ENCODE data around the gene CDKN1C.

The CDKN1C gene

DNA sequence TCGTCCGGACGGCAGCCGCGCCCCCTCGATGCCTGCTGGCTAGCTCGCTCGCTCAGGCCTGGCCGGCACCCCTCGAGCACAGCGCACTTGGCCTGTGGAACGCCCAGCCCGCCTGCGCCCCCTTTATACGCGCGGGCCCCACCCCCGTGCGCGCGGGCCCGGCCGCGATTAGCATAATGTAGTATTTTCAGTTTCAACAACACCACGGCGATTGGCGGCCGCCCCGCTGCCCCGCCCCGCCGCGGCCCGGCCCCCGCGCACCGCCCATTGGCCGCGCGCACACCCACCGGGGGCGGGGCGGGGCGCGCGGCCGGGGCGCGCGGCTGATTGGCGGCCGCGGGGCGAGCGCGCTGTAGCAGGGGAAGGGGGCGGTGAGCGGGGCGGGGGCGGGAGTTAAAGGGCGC is at the start of gene CDKN1C:
Gene CDKN1C, minus strand, starts transcription at position 98 of the 404 bp plus-strand sequence. CDS start 319 bp downstream, outside the sequence.
- TF ChIP-seq, protein P1, sequence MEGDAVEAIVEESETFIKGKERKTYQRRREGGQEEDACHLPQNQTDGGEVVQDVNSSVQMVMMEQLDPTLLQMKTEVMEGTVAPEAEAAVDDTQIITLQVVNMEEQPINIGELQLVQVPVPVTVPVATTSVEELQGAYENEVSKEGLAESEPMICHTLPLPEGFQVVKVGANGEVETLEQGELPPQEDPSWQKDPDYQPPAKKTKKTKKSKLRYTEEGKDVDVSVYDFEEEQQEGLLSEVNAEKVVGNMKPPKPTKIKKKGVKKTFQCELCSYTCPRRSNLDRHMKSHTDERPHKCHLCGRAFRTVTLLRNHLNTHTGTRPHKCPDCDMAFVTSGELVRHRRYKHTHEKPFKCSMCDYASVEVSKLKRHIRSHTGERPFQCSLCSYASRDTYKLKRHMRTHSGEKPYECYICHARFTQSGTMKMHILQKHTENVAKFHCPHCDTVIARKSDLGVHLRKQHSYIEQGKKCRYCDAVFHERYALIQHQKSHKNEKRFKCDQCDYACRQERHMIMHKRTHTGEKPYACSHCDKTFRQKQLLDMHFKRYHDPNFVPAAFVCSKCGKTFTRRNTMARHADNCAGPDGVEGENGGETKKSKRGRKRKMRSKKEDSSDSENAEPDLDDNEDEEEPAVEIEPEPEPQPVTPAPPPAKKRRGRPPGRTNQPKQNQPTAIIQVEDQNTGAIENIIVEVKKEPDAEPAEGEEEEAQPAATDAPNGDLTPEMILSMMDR (IDR thresholded peaks at IDR 0.05; ENCODE audit: insufficient read depth, low read depth, low read length, missing control alignments) = no peak
- peak; percentile 77 for DNase-seq (ENCODE audit: low read depth)
- peak within 1 kb of the TSS; percentile 49 for H3K4me3 ChIP-seq (ENCODE audit: low read length)

DNA sequence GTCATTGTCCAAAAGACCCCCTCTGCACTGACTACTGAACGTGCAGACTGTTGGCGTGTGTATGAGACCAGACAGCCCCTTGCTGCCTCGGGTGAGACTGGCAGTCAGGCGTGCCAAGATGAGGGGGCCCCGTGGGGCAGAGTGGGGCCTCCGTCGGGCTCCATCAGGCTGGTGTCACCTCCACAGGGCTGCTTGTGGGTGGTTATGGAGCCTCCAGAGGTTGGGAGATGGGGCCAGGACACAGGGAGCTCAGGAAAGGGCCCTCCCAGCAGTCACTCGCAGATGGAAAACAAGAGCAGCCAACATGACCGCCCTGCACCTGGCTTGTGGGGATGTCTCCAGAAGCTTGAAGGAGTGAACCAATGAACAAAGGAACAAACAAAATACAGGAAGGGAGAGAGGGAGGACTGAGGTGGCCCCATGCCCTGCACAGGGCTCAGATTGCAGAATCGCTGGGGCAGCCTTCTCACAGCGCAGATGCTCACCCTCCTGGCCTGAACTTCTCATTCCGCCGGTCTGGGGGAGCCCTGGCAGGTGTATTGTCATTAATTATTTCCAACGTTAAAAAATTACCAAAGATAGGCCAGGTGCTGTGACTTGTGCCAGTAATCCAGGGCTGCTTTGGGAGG is 49.1 kb upstream of the CDKN1C start:
- no peak overlapping the region for H3K4me3 ChIP-seq (ENCODE audit: low read length)
- DNase-seq (ENCODE audit: low read depth) = no peak
- TF ChIP-seq, protein P1 (IDR thresholded peaks at IDR 0.05; ENCODE audit: insufficient read depth, low read depth, low read length, missing control alignments) = no peak

DNA sequence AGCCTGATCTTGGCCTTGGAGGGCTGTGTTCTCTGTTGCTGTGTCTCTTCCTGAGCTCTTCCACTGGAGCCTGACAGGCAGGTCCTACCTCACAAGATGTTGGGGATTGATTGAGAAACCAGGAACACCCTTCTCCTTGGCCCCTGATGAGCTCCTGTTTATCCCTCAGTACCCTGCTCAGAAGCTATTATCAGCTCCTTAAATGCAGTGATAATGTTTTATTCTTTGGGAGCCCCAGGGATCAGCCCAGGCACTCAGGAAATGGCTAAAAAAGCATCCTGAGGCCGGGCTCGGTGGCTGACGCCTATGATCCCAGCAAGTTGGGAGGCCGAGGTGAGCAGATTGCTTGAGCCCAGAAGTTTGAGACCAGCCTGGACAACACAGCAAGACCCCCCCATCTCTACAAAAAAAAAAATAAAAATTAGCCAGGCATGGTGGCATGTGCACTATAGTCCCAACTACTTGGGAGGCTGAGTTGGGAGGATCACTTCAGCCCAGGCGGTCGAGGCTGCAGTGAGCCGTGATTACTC is 48.5 kb upstream of the CDKN1C start:
- no peak overlapping the region for H3K4me3 ChIP-seq (ENCODE audit: low read length)
- TF ChIP-seq, protein P1 (IDR thresholded peaks at IDR 0.05; ENCODE audit: insufficient read depth, low read depth, low read length, missing control alignments) = no peak
- no peak for DNase-seq (ENCODE audit: low read depth)

DNA sequence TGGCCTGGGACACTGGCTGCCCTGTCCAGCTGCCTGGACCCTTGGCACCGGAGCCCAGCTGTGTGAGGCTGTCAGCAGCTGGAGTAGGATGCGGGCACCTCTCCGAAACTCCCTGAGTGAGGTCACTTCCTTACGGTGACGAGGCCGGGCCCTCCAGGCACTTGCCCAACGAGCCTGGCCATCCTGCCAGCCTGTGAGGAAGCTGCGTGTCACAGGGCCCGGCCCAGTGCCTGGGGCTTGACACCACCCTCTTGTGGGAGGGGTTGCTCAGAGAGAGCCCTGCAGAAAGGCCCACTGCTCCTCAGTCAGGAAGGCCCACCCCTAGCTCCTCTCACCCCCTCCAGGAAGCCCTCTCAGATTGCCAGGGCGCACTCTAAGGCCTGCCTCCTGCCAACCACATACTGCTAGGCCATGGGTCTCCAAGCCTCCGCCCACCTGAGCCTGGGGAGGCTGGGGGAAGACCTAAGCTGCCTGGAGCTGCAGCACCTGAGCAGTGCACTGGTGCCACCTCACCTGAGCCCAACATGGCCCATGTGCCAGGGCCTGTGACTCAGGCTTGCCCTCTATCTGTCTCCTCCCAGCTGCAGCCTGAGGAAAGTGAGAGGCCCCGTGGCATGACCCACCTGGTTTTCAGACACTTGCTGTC is 47.9 kb upstream of the CDKN1C start:
- TF ChIP-seq, protein P1 (IDR thresholded peaks at IDR 0.05; ENCODE audit: insufficient read depth, low read depth, low read length, missing control alignments) = no peak
- H3K4me3 ChIP-seq (ENCODE audit: low read length) = no peak overlapping the region
- peak; percentile 99 for DNase-seq (ENCODE audit: low read depth)

DNA sequence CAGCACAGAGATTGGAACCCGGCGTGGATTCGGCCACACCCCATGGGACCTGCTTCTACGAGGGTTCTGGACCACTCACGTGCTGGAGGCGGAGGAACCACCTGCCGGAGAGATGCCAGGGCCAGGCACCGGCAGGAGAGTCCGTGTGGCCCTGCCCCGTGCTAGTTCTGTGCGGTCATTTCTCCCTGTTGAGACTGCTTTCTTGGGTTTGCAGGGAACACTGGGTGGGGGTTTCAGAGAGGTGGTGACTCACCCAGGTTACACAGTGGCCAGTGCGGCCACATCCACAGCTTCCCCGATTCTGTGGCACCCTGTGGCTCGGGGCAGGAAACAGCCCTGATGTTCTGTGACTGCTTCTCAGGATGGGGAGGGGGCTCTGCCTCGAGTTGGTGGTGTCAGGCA is 47.3 kb upstream of the CDKN1C start:
- DNase-seq (ENCODE audit: low read depth) = peak; percentile 69
- TF ChIP-seq, protein P1 (IDR thresholded peaks at IDR 0.05; ENCODE audit: insufficient read depth, low read depth, low read length, missing control alignments) = no peak
- no peak overlapping the region for H3K4me3 ChIP-seq (ENCODE audit: low read length)

DNA sequence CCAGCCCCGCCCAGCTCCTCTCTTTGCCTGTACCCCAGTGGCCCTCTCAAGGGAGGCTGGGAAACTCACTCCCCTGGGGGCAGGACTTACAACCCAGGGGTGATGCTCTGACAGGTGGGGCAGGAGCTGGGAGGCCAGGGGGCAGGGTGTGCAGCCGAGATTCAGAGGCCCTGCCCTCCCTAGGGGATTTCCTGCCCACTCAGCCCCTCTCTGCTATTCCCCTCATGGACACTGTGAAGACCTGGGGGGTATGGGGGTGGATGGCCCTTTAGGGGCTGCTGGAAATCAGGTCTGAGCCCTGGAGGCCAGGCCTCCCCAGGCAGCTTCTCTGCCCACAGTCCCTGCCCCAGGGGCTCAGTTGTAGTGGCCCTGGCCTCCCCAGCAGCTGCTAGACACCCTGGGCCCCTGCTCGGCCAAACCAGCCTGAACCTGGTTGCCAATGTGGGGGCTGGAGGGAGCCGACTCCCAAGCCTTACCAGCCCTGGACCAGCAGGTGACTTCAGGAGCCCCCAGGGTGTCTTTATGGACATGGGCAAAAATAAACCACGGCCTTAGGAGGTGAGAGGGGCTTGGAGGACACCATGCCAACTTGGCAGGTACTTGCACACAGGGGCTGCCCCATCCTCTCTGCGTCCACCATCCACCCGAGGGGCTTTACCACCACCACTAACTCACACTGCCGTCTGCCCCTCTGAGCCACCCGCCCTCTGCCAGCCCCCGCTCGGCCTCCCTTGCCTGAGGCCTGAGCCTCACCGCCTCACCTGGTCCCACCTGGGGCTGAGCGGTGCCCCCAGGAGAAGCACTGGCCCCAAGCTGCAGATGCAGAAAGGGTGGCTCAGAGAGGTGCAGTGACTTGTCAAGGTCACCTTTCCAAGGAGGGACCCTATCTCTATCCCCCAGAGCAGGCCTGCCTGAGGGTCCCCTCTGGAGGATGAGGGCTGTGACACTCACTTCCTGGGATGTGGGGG is 46.5 kb upstream of the CDKN1C start:
- H3K4me3 ChIP-seq (ENCODE audit: low read length) = no peak overlapping the region
- no peak for DNase-seq (ENCODE audit: low read depth)
- TF ChIP-seq, protein P1 (IDR thresholded peaks at IDR 0.05; ENCODE audit: insufficient read depth, low read depth, low read length, missing control alignments) = no peak

Measured in epithelial cell of esophagus (primary cell).